Activated naive CD8-positive, alpha-beta T cell treated with anti-CD3 and anti-CD28 coated beads, Interleukin-2, amount 10 ng/mL, durations not matched to agents 7 days and 5 days (primary cell): ENCODE measurements around the gene TAF9B. TPM values are rescaled to one million over a fixed set of nuclear protein-coding genes. Genes with fewer than 3 reads are reported as not detected.
"Not testable (repeated sequence)": the region's sequence is repeated elsewhere in the genome, so short reads cannot be mapped to it uniquely, and the experiment has no call there.

ENCODE experiments used
- ATAC-seq: fragments of 150-1000 bp; cut with Tn5 transposase; one replicate; pipeline ENCODE4 v1.10.0; 2021; ENCODE audit warnings: low read depth, moderate library complexity
- POLR2A ChIA-PET: fragments of 350-600 bp; sonication (Branson Sonifier 250); formaldehyde crosslinking; loops from one replicate; lab custom pipeline; 2021; ENCODE audit warnings: antibody characterized with exemption; lab: Charles Lee
- DNase-seq: peaks from one replicate; pipeline ENCODE4 v3.0.0; 2021
- H3K27ac Mint-ChIP-seq: one replicate; pipeline ENCODE4 v1.8.0; 2022; ENCODE audit warnings: mild to moderate bottlenecking, mixed read lengths
- H3K27me3 Mint-ChIP-seq: one replicate; pipeline ENCODE4 v1.8.0; 2022; ENCODE audit warnings: mild to moderate bottlenecking, moderate library complexity, mixed read lengths
- H3K36me3 Mint-ChIP-seq: one replicate; pipeline ENCODE4 v1.8.0; 2021; ENCODE audit warnings: mild to moderate bottlenecking, mixed read lengths
- H3K4me1 Mint-ChIP-seq: one replicate; pipeline ENCODE4 v1.8.0; 2021; ENCODE audit warnings: mixed read lengths
- H3K4me3 Mint-ChIP-seq: one replicate; pipeline ENCODE4 v1.8.0; 2022; ENCODE audit warnings: mild to moderate bottlenecking, moderate library complexity, mixed read lengths
- H3K9me3 Mint-ChIP-seq: one replicate; pipeline ENCODE4 v1.8.0; 2021; ENCODE audit warnings: mixed read lengths
- total RNA-seq, 2 experiments: library from RNA; stranded (reverse); gene quantifications; one replicate each; pipeline ENCODE4 v1.2.3, GENCODE V29; 2021

Gene TAF9B
- total RNA-seq, 2 experiments from 2014 or later: 14.8 to 15.7 TPM

DNA sequence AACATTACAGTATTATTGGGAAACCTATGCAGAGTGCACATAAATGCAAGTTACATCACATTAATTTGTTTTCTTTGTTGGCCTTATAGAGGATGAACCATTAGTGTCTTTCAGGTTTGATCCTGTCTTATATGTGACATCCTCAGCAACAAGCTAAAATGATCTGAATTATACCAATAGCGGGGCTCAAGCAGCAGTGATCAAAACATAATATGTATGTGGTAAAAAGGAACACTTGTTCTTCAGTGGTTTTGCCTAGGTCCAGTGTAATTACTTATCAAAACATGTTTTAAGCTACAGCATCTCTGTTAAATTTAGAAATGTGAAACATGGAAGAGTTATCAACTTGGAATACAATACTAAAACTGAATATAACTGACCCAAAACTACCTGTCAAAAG is 9.1 kb downstream of the TAF9B start:
- DNase-seq (no peak), ATAC-seq (no peak)
- POLR2A ChIA-PET: no interaction called here
- no peaks in the 10 kb centered on the region for H3K27me3 Mint-ChIP-seq
- H3K4me1 Mint-ChIP-seq: peaks cover 2% of the 10 kb centered on the region
- no peaks in the 10 kb centered on the region for H3K9me3 Mint-ChIP-seq
- H3K36me3 Mint-ChIP-seq: peaks cover 8% of the 10 kb centered on the region
- H3K4me3 Mint-ChIP-seq: no peak overlapping the region
- H3K27ac Mint-ChIP-seq: no peak overlapping the region

DNA sequence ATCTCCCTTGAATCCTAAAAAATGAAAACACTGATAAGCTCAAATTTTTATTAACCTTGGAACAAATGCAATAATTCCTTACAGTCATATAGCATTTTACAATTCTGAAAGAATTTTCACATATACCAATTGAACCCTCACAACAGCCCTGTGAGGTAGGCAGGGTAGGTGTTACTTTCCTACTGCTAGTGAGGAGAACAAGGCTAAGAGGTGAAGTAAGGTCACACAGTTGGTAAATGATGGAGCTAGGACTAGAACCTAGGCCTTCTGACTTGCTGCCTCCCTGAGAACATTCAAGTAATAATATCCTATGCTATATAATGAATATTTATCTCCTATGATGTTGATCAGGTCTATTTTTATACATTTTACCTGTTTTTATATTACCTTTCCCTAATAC is 9.7 kb downstream of the TAF9B start:
- H3K4me1 Mint-ChIP-seq: peaks cover 4% of the 10 kb centered on the region
- DNase-seq (no peak), ATAC-seq (no peak)
- peaks cover 9% of the 10 kb centered on the region for H3K36me3 Mint-ChIP-seq
- no peak overlapping the region for H3K27ac Mint-ChIP-seq
- H3K9me3 Mint-ChIP-seq: no peaks in the 10 kb centered on the region
- H3K4me3 Mint-ChIP-seq: no peak overlapping the region
- no peaks in the 10 kb centered on the region for H3K27me3 Mint-ChIP-seq
- POLR2A ChIA-PET: no interaction called here

DNA sequence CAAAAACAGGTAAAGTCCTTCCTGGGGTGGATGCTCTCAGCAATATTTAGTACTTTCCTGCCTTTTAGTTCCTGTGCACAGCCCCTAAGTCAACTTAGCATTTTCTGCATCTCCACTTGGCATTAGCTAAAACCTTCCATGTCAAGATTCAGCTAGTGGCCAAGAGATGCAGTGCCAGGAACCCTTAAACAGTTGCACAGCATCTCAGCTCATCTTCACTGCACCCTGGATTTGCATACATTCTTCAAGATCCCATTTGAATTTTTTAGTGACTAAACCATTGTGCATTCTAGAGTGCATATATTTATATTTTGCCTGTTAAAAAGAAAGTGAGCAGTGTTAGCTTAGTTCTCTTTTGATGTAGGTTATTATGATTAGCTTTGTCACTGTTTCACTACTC is 13.7 kb downstream of the TAF9B start:
- H3K27me3 Mint-ChIP-seq, DNase-seq, H3K27ac Mint-ChIP-seq, ATAC-seq, H3K9me3 Mint-ChIP-seq, H3K4me3 Mint-ChIP-seq: not testable (repeated sequence)
- POLR2A ChIA-PET: interaction anchor here (1.2 kb wide), 1 partner anchor 8 kb away, joined by 4 read pairs; no protein-coding TSS in a partner anchor
- Mint-ChIP-seq H3K36me3 (peaks cover 19% of the 10 kb centered on the region), H3K4me1 (peaks cover 13% of the 10 kb centered on the region)

DNA sequence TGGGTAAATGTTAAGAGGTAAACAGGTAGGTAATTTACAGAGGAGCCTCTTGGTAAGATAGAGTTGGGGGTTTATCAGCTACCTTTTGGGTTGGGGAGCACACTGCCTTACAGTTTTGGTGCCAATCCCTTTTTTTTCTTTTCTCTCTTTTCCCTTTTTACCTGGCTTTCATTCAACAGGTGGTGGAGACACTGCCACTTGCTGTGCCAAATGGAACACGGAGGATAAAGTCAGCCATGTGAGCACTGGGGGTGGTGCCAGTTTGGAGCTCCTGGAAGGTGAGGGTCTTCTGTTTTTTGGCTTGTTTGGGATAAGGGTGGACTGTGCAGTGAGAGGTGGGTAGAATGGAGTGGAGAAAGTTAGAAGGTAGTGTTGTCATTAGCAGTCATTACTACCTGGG is 14.3 kb downstream of the TAF9B start:
- no peaks in the 10 kb centered on the region for H3K27me3 Mint-ChIP-seq
- peak overlapping the region; percentile 51 for H3K27ac Mint-ChIP-seq
- POLR2A ChIA-PET: interaction anchor here (1.2 kb wide), 1 partner anchor 8 kb away, joined by 4 read pairs; no protein-coding TSS in a partner anchor
- DNase-seq (no peak), ATAC-seq (no peak)
- peaks cover 13% of the 10 kb centered on the region for H3K4me1 Mint-ChIP-seq
- no peak overlapping the region for H3K4me3 Mint-ChIP-seq
- peaks cover 19% of the 10 kb centered on the region for H3K36me3 Mint-ChIP-seq
- H3K9me3 Mint-ChIP-seq: no peaks in the 10 kb centered on the region

DNA sequence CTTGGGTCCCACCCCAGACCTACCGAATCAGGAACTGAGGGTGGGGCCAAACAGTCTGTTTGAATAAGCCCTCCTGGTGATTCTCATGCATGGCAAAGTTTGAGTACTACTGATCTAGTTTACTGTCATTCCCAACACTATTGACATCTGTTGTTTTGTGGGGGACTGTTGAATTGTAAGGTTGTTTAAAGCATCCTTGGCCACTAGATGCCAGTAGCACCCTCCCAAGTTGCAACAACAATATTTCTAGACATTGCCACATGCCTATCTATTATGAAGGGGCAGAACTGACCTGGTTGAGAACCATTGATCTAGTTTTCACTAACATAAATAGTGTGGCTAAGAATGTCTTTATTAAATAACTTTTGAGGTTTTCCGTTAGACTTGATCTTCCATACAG is 15.1 kb downstream of the TAF9B start:
- DNase-seq: no peak
- POLR2A ChIA-PET: interaction anchor here (1.1 kb wide), 1 partner anchor 13 kb away, joined by 3 read pairs; no protein-coding TSS in a partner anchor
- H3K4me3 Mint-ChIP-seq: no peak overlapping the region
- no peak for ATAC-seq
- H3K27ac Mint-ChIP-seq: no peak overlapping the region
- peaks cover 18% of the 10 kb centered on the region for H3K4me1 Mint-ChIP-seq
- no peaks in the 10 kb centered on the region for H3K9me3 Mint-ChIP-seq
- no peaks in the 10 kb centered on the region for H3K27me3 Mint-ChIP-seq
- H3K36me3 Mint-ChIP-seq: peaks cover 24% of the 10 kb centered on the region

DNA sequence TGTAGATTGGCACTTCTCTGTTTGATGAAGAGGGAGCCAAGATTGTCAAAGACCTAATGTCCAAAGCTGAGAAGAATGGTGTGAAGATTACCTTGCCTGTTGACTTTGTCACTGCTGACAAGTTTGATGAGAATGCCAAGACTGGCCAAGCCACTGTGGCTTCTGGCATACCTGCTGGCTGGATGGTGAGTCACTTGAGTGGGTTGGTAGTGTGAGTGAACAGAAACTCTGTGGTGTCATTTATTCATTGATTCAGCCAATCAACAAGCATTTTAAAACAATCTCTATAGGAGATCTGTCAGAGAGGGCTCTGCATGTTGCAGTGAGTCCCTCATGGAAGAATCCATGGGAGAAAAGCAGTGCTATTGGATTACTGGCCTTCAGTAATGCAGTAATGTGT is 16.3 kb downstream of the TAF9B start:
- Mint-ChIP-seq H3K4me3 (no peak overlapping the region), H3K4me1 (peaks cover 20% of the 10 kb centered on the region), H3K36me3 (peaks cover 28% of the 10 kb centered on the region), H3K9me3 (no peaks in the 10 kb centered on the region), H3K27ac (peak overlapping the region; percentile 71), H3K27me3 (no peaks in the 10 kb centered on the region)
- ATAC-seq (no peak), DNase-seq (no peak)
- POLR2A ChIA-PET: no interaction called here

DNA sequence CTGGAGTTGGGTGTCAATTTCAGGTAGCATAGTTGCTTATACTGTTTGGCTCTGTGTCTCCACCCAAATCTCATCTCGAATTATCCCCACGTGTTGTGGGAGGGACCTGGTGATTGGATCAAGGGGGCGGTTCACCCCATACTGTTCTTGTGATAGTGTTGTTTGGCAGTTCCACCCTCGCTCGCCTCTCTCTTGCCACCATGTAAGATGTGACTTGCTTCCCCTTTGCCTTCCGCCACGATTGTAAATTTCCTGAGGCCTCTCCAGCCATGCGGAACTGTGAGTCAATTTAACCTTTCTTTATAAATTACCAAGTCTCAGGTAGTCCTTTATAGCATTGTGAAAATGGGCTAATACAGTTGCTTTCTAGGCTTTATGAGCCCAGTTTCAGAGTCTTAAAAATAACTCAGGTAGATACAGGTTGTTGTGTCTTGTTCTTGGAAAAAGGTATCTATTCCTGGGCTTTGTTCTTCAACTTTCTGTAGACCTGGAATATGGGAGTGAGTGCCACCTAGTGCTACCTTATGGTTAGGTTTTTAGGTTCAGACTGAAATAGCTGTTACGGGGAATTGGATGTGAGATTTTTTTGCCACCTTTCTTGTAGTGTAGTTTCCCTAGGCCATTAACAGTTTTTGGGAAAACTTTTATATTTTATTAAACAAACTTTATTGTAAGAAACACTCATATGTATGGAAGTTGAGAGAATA is 19.8 kb downstream of the TAF9B start:
- Mint-ChIP-seq H3K27ac (peak overlapping the region; percentile 42), H3K4me1 (peaks cover 32% of the 10 kb centered on the region)

DNA sequence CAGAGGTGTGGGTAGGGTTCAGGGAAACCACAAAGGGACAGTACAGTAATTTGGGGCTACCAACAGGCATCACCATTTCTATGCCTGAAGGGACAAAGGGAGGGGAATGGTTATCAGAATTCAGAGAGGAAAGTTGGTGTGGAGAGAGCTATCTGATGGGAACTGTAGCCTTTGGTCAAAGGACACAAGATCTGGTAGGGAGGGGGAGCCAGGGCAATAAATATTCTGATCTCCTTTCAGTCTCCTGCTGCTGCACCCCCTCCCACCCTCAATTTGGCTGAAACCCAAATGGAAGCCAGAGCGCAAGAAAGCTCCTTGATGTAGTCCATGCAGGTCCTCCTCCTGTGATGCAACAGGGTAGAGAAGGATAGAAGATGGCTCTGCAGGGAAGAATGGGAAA is 20.8 kb downstream of the TAF9B start:
- H3K4me3 Mint-ChIP-seq: no peak overlapping the region
- ATAC-seq: no peak
- peaks cover 34% of the 10 kb centered on the region for H3K36me3 Mint-ChIP-seq
- H3K4me1 Mint-ChIP-seq: peaks cover 37% of the 10 kb centered on the region
- H3K9me3 Mint-ChIP-seq: no peaks in the 10 kb centered on the region
- DNase-seq: no peak
- H3K27me3 Mint-ChIP-seq: no peaks in the 10 kb centered on the region
- H3K27ac Mint-ChIP-seq: peak overlapping the region; percentile 70
- POLR2A ChIA-PET: no interaction called here

More for the DNA sequence above, 19.8 kb downstream of the TAF9B start:
- Mint-ChIP-seq H3K9me3 (no peaks in the 10 kb centered on the region), H3K27me3 (no peaks in the 10 kb centered on the region), H3K36me3 (peaks cover 36% of the 10 kb centered on the region), H3K4me3 (no peak overlapping the region)
- POLR2A ChIA-PET: no interaction called here
- ATAC-seq: no peak
- no peak for DNase-seq

DNA sequence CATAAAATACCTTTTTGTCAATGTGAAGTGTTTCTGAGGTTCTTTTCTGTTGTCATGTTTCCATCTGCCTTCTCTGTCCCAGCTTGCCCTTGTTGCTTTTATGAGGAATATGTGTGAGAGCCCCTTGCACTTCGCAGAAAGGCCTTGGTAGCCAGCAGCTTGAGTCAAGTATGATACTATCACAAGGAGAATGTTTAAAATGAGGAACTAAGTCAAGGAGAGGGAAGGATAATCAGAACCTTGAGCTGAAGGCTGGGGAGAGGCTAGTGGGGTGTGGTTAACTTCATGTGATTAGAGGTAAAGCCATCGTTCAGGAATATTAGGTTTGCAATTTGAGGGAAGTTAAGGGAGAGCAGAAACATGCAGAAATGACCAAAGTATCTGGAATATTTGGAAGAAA is 22.7 kb downstream of the TAF9B start:
- no peaks in the 10 kb centered on the region for H3K27me3 Mint-ChIP-seq
- peaks cover 36% of the 10 kb centered on the region for H3K4me1 Mint-ChIP-seq
- H3K9me3 Mint-ChIP-seq: no peaks in the 10 kb centered on the region
- H3K4me3 Mint-ChIP-seq: peak overlapping the region; percentile 39
- POLR2A ChIA-PET: no interaction called here
- peak overlapping the region; percentile 82 for H3K27ac Mint-ChIP-seq
- DNase-seq (no peak), ATAC-seq (no peak)
- H3K36me3 Mint-ChIP-seq: peaks cover 38% of the 10 kb centered on the region

DNA sequence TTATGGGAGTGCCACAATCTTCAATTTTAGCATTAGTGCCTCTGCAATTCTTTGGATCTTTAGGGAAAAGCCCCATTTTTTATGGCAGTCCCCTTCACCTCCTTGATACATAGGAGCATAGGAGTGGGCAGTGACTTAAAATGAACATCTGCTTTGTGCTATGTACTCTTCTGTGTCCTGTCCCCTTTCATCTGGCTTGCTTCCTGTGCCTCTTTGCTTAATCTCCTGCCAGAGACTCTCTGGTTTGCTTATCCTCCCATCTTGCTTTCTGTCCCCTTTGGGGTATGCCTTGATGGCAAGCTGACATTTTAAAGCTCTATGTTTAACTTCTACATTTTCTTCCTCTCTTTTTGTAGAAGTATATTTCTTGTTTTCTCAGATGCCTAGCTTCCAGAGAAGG is 23.1 kb downstream of the TAF9B start:
- ATAC-seq: no peak
- Mint-ChIP-seq H3K4me1 (peaks cover 38% of the 10 kb centered on the region), H3K9me3 (no peaks in the 10 kb centered on the region), H3K27me3 (no peaks in the 10 kb centered on the region), H3K36me3 (peaks cover 39% of the 10 kb centered on the region), H3K27ac (peak overlapping the region; percentile 82), H3K4me3 (peak overlapping the region; percentile 39)
- no peak for DNase-seq
- POLR2A ChIA-PET: no interaction called here

DNA sequence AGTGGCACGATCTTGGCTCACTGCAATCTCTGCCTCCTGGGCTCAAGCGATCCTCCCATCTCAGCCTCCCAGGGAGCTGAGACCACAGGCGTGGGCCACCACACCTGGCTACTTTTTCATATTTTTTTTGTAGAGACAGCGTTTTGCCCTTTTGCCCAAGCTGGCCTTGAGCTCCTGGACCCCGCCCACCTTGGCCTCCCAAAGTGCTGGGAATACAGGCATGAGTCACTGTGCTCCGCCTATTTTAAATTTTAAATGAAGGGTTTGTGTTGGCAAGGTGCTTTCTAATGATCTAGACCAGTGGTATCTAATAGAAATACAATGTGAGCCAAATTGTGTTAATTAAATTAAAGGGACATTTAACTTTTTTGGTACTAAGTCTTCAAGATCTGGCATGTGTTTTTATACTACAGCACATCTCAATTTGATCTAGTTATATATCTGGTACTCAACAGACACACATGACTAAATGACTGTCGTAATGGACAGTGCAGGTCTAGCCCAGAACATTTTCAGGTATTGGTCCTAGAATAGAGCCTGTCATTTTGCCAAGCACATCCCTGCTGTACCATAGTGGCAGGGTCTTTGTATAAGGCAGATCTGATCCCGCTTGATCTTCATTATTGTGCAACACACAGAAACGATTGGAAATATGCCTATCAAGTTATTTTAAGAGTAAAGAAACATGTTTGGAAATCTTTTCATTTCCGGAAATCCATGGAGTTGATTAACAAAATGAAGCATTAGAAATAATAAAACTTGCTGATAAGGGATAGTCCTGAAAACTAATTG is 28.1 kb downstream of the TAF9B start:
- H3K27me3 Mint-ChIP-seq: no peaks in the 10 kb centered on the region
- no peak for ATAC-seq
- peak overlapping the region; percentile 38 for H3K27ac Mint-ChIP-seq
- no peaks in the 10 kb centered on the region for H3K9me3 Mint-ChIP-seq
- DNase-seq: no peak
- POLR2A ChIA-PET: no interaction called here
- H3K4me3 Mint-ChIP-seq: peak overlapping the region; percentile 74
- peaks cover 44% of the 10 kb centered on the region for H3K36me3 Mint-ChIP-seq
- H3K4me1 Mint-ChIP-seq: peaks cover 32% of the 10 kb centered on the region

DNA sequence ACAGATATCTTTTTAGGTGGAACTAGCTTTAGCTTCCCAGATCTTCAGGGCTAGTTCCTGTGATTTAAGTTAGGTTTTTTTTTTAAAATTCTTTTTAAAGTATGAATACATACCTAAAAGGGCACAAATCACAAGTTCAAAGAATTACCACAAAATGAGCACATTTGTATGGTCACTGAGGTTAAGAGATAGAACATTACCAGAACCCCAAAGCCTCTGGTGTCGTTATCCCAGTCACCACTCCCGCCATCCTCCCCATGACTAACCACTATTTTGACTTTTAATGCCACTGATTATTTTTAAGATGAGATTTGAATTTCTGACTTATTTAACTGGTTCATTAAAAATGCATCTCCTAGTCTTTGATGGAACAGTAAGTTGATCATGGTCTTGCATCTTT is 30.0 kb downstream of the TAF9B start:
- ATAC-seq (peak; percentile 23), DNase-seq (no peak)
- peak overlapping the region; percentile 97 for H3K4me3 Mint-ChIP-seq
- H3K4me1 Mint-ChIP-seq: peaks cover 27% of the 10 kb centered on the region
- POLR2A ChIA-PET: no interaction called here
- H3K36me3 Mint-ChIP-seq: peaks cover 59% of the 10 kb centered on the region
- peak overlapping the region; percentile 85 for H3K27ac Mint-ChIP-seq
- H3K9me3 Mint-ChIP-seq: no peaks in the 10 kb centered on the region
- no peaks in the 10 kb centered on the region for H3K27me3 Mint-ChIP-seq

DNA sequence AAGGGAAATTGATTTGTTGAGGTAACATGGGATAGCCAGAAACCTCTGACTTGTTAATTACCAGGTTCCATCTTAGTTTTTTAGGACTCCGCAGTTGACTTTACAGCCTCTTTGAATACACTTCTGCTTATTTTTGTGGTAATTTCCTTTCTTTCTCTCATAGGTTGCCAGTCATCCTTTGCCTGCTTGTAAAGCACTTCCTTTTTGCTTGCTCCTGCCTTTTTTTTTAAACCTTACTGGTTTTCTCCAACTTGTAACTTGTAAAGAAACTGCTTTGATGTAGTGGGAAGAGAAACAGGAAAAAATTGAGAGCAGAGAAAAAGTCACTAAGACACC is 32.8 kb downstream of the TAF9B start:
- Mint-ChIP-seq H3K27me3 (no peaks in the 10 kb centered on the region), H3K36me3 (peaks cover 51% of the 10 kb centered on the region), H3K4me1 (peaks cover 31% of the 10 kb centered on the region), H3K9me3 (no peaks in the 10 kb centered on the region), H3K4me3 (peak overlapping the region; percentile 97), H3K27ac (peak overlapping the region; percentile 96)
- ATAC-seq (no peak), DNase-seq (no peak)
- POLR2A ChIA-PET: interaction anchor here (0.5 to 1.0 kb wide), 2 partner anchors 205 to 1041 kb away, joined by 3 read pairs; no protein-coding TSS in a partner anchor
